CD4-positive, alpha-beta T cell treated with Interleukin-17A for 4 hours (primary cell): ENCODE data around the gene CAMKK2.

Experiments used
- DNase-seq: peaks from one replicate; pipeline ENCODE4 v3.0.0-alpha.2; 2020; ENCODE audit warnings: mixed read lengths

The CAMKK2 gene

GRCh38 chr12:121189131-121189530, 107.4 kb downstream of the CAMKK2 start:
- no peak for DNase-seq

DNA sequence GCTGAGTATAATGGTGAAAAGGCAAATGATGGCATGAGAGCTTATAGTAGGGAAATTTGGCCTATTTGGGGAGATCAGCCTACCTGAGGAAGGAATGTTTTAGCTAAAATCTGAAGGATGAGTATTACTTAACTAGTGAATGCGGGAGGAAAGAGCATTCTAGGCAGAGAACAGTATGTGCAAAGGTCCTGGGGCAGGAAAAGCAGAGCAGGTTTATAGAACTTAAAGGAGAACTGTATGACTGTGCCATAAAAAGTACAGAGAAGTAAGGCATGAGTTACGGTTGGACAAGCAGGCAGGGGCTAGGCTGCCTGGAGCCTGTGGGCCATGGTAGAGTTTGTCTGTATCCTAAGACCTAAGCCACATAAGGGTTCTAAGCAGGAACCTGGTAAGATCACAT, 108.3 kb downstream of the CAMKK2 start:
- DNase-seq = no peak
